ENCODE data around the gene SRGAP1. TPM values are rescaled to one million over a fixed set of nuclear protein-coding genes. Genes with fewer than 3 reads are reported as not detected.

The SRGAP1 gene
- total and polyA plus RNA-seq, 2 of the 13 experiments (the other 11 are each of a cell fraction or from before 2014, with no cell fraction given): 1.6 to 3.4 TPM

GRCh38 chr12:63944586-63945228, 100.2 kb downstream of the SRGAP1 start (continued):
- TF ChIP-seq AHDC1 (CRISPR knock-in tag; IDR thresholded peaks at IDR 0.05; ENCODE audit: borderline replicate concordance) (0 out of 2 replicates have a peak, but pooled peaks have one; percentile 33), MLLT10 (CRISPR knock-in tag; IDR thresholded peaks at IDR 0.05) (no peak), HNF4A (CRISPR knock-in tag; IDR thresholded peaks at IDR 0.05) (no peak; the same call in none of the 2 replicates), HNRNPH1 (optimal IDR thresholded peaks at IDR 0.05; ENCODE audit: low read depth, low read length) (no peak), CHD2 (IDR thresholded peaks at IDR 0.05; ENCODE audit: low read depth, low read length) (no peak), CC2D1A (CRISPR knock-in tag; IDR thresholded peaks at IDR 0.05) (no peak), TGIF2 (CRISPR knock-in tag; IDR thresholded peaks at IDR 0.05) (peak; percentile 81; the same call in 1 of the 2 replicates), NCOR1 (IDR thresholded peaks at IDR 0.05; ENCODE audit: borderline replicate concordance, low read length) (no peak), XBP1 (CRISPR knock-in tag; IDR thresholded peaks at IDR 0.05) (no peak), ZNF704 (CRISPR knock-in tag; IDR thresholded peaks at IDR 0.05; ENCODE audit: borderline replicate concordance) (no peak), LRRFIP1 (CRISPR knock-in tag; conservative IDR thresholded peaks at IDR 0.05) (no peak), FOXP1 (IDR thresholded peaks at IDR 0.05) (no peak), FOXP1 (CRISPR knock-in tag; IDR thresholded peaks at IDR 0.05) (peak; percentile 64; the same call in 1 of the 2 replicates), RNF2 (conservative IDR thresholded peaks at IDR 0.05; ENCODE audit: low read depth) (no peak)
- TF ChIP-seq, protein P1, sequence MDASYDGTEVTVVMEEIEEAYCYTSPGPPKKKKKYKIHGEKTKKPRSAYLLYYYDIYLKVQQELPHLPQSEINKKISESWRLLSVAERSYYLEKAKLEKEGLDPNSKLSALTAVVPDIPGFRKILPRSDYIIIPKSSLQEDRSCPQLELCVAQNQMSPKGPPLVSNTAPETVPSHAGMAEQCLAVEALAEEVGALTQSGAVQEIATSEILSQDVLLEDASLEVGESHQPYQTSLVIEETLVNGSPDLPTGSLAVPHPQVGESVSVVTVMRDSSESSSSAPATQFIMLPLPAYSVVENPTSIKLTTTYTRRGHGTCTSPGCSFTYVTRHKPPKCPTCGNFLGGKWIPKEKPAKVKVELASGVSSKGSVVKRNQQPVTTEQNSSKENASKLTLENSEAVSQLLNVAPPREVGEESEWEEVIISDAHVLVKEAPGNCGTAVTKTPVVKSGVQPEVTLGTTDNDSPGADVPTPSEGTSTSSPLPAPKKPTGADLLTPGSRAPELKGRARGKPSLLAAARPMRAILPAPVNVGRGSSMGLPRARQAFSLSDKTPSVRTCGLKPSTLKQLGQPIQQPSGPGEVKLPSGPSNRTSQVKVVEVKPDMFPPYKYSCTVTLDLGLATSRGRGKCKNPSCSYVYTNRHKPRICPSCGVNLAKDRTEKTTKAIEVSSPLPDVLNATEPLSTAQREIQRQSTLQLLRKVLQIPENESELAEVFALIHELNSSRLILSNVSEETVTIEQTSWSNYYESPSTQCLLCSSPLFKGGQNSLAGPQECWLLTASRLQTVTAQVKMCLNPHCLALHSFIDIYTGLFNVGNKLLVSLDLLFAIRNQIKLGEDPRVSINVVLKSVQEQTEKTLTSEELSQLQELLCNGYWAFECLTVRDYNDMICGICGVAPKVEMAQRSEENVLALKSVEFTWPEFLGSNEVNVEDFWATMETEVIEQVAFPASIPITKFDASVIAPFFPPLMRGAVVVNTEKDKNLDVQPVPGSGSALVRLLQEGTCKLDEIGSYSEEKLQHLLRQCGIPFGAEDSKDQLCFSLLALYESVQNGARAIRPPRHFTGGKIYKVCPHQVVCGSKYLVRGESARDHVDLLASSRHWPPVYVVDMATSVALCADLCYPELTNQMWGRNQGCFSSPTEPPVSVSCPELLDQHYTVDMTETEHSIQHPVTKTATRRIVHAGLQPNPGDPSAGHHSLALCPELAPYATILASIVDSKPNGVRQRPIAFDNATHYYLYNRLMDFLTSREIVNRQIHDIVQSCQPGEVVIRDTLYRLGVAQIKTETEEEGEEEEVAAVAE (CRISPR knock-in tag; IDR thresholded peaks at IDR 0.05; ENCODE audit: borderline replicate concordance): no peak
- TF ChIP-seq, protein P2, sequence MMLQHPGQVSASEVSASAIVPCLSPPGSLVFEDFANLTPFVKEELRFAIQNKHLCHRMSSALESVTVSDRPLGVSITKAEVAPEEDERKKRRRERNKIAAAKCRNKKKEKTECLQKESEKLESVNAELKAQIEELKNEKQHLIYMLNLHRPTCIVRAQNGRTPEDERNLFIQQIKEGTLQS (CRISPR knock-in tag; IDR thresholded peaks at IDR 0.05): no peak
